CD8-positive, alpha-beta memory T cell (primary cell): ENCODE data around the gene ITGA1. TPM values are rescaled to one million over a fixed set of nuclear protein-coding genes. Genes with fewer than 3 reads are reported as not detected.

Experiments used
- polyA plus RNA-seq: library from polyadenylated mRNA; unstranded; fragments of 300-500 nt; fragmentation: Illumina TruSeq; gene quantifications from one replicate; pipeline ENCODE4 v1.2.3, GENCODE V29; 2021
- total RNA-seq, 2 experiments: library from RNA; stranded (reverse); gene quantifications; one replicate each; pipeline ENCODE4 v1.2.3, GENCODE V29; 2021

The ITGA1 gene
- total and polyA plus RNA-seq, 3 experiments from 2014 or later = 16.5 to 26.3 (median 21.9) TPM

Other genes with a start within 250 kb of the ITGA1 start
- 10 to 100 TPM; 35.9 to 37.3 TPM for gene PELO, start within 50 bp of the ITGA1 start, total RNA-seq
- 14.7 TPM for gene PELO, start within 50 bp of the ITGA1 start, polyA plus RNA-seq
- 1 to 10 TPM; 2.7 to 2.8 TPM for gene ITGA2, start 201.4 kb downstream of the ITGA1 start, total RNA-seq
- 0.51 TPM for gene ITGA2, start 201.4 kb downstream of the ITGA1 start, polyA plus RNA-seq